ENCODE results near the gene JARID2. TPM values are rescaled to one million over a fixed set of nuclear protein-coding genes. Genes with fewer than 3 reads are reported as not detected.

The JARID2 gene
- polyA plus RNA-seq, 1 experiment = 6.1 TPM

DNA sequence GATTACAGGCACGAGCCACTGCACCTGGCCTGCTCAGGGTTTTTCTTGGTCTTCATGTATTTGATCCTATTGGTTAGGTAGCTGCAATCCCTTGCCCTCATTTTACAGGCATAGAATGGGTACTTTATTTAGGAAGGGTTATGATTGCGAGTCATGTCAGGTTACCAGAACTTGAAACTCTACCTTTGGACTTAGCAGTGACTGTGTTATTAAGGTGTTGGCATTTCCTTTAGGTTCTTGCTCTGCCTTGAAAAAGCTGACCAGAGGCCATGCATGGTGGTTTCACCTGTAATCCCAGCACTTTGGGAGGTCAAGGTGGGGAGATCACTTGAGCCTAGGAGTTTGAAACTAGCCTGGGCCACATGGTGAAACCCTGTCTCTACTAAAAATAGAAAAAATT, 24.5 kb downstream of the JARID2 start:
- CTCF ChIA-PET = no interaction called here
- H3K4me3 ChIP-seq (ENCODE audit: low read depth, low read length) = no peak overlapping the region
- TF ChIP-seq, protein P1, sequence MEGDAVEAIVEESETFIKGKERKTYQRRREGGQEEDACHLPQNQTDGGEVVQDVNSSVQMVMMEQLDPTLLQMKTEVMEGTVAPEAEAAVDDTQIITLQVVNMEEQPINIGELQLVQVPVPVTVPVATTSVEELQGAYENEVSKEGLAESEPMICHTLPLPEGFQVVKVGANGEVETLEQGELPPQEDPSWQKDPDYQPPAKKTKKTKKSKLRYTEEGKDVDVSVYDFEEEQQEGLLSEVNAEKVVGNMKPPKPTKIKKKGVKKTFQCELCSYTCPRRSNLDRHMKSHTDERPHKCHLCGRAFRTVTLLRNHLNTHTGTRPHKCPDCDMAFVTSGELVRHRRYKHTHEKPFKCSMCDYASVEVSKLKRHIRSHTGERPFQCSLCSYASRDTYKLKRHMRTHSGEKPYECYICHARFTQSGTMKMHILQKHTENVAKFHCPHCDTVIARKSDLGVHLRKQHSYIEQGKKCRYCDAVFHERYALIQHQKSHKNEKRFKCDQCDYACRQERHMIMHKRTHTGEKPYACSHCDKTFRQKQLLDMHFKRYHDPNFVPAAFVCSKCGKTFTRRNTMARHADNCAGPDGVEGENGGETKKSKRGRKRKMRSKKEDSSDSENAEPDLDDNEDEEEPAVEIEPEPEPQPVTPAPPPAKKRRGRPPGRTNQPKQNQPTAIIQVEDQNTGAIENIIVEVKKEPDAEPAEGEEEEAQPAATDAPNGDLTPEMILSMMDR (IDR thresholded peaks at IDR 0.05; ENCODE audit: insufficient read depth, low read depth, low read length) = no peak
- DNase-seq (ENCODE audit: low read depth) = no peak
- no peaks in the 10 kb centered on the region for H3K27me3 ChIP-seq (ENCODE audit: control insufficient read depth, insufficient read depth, low read length)
- H3K36me3 ChIP-seq (ENCODE audit: control insufficient read depth, insufficient read depth, low read length) = no peaks in the 10 kb centered on the region
- POLR2A ChIA-PET = no interaction called here

- TF ChIP-seq, protein P1 (IDR thresholded peaks at IDR 0.05; ENCODE audit: insufficient read depth, low read depth, low read length) = no peak
- CTCF ChIA-PET = interaction anchor here (1.0 to 1.2 kb wide), 2 partner anchors 12 to 1364 kb away, joined by 3 to 4 read pairs; no protein-coding TSS in a partner anchor
Measured at GRCh38 chr6:15272562-15272961, 26.7 kb downstream of the JARID2 start.

GRCh38 chr6:15274692-15275387, 29.0 kb downstream of the JARID2 start:
- H3K4me3 ChIP-seq (ENCODE audit: low read depth, low read length) = no peak overlapping the region
- no peaks in the 10 kb centered on the region for H3K27me3 ChIP-seq (ENCODE audit: control insufficient read depth, insufficient read depth, low read length)
- POLR2A ChIA-PET = no interaction called here
- H3K36me3 ChIP-seq (ENCODE audit: control insufficient read depth, insufficient read depth, low read length) = no peaks in the 10 kb centered on the region
- CTCF ChIA-PET = interaction anchor here (1.2 kb wide), 1 partner anchor 9 kb away, joined by 4 read pairs; no protein-coding TSS in a partner anchor
- TF ChIP-seq, protein P1 (IDR thresholded peaks at IDR 0.05; ENCODE audit: insufficient read depth, low read depth, low read length) = 0 out of 2 replicates have a peak, but pooled peaks have one; percentile 17
- no peak for DNase-seq (ENCODE audit: low read depth)

More at GRCh38 chr6:15272562-15272961, 26.7 kb downstream of the JARID2 start:
- POLR2A ChIA-PET = no interaction called here
- Histone ChIP-seq H3K36me3 (ENCODE audit: control insufficient read depth, insufficient read depth, low read length) (no peaks in the 10 kb centered on the region), H3K4me3 (ENCODE audit: low read depth, low read length) (no peak overlapping the region), H3K27me3 (ENCODE audit: control insufficient read depth, insufficient read depth, low read length) (no peaks in the 10 kb centered on the region)
- DNase-seq (ENCODE audit: low read depth) = no peak

DNA sequence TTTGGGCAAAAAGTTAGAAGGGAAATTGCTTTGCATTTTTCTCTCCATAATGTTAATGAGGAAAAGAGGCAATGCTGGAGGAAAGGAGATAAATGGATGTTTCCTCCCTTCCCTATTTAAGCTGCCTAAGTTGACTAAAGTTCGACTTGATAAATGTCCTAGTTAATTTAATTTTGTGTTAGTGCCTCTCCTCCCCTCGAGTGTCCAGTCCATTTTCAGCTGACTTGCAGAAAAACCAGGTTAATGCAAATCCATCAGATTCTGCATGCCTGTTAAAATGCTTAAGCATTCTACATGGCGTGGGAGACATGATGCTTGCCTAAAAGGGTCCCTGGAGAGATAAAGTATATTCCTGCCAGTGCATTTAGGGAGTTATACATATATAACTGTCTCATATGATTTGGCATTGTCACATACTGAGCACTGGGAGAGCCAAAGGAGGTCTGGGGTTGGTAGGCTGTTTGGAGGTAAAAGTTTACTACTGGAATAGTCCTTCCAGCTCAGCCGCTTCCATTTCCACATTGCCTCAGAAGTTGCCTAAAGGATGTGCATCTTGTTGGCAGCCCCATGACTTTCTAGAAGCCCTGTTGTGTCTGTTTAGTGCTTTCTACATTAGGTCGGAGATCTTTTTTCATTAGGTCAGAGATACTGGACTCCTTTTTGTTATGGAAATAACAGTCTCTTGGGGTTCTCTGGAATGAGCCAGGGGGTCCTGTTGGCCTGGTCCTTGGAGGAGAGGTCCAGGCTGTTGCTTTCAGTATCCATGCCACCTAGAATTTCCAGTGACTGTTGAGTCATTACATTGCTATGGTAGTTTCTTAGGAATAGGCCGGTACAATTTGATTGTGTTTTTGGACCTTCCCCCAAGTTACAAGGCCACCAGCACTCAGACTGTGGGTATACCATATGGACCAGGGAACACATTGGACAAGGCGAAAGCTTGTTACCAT, 30.4 kb downstream of the JARID2 start:
- ChIA-PET CTCF (interaction anchor here (1.1 kb wide), 1 partner anchor 165 kb away, joined by 3 read pairs; no protein-coding TSS in a partner anchor), POLR2A (no interaction called here)
- TF ChIP-seq, protein P1 (IDR thresholded peaks at IDR 0.05; ENCODE audit: insufficient read depth, low read depth, low read length) = no peak
- Histone ChIP-seq H3K36me3 (ENCODE audit: control insufficient read depth, insufficient read depth, low read length) (no peaks in the 10 kb centered on the region), H3K27me3 (ENCODE audit: control insufficient read depth, insufficient read depth, low read length) (no peaks in the 10 kb centered on the region), H3K4me3 (ENCODE audit: low read depth, low read length) (no peak overlapping the region)
- no peak for DNase-seq (ENCODE audit: low read depth)
